BE2C (cell line): Measurements from ENCODE around the gene ZNF341.
A peak's percentile ranks its signal among the peaks of the same experiment; 100 is the strongest.
"Not testable (repeated sequence)": the region's sequence is repeated elsewhere in the genome, so short reads cannot be mapped to it uniquely, and the experiment has no call there.

Source experiments
- DNase-seq: peaks from one replicate; pipeline ENCODE4 v3.0.0-alpha.2; 2020
- H3K27me3 ChIP-seq: fragments of 250-450 bp; sonication (Bioruptor Pico); 2 replicates; pipeline ENCODE4 v1.5.1; 2020; ENCODE audit warnings: mild to moderate bottlenecking
- H3K36me3 ChIP-seq: fragments of 250-450 bp; sonication (Bioruptor Pico); 2 replicates; pipeline ENCODE4 v1.5.1; 2020; ENCODE audit warnings: mild to moderate bottlenecking
- H3K4me1 ChIP-seq: fragments of 250-450 bp; sonication (Bioruptor Pico); 2 replicates; pipeline ENCODE4 v1.5.1; 2020
- H3K4me3 ChIP-seq: 2 replicates; pipeline ENCODE4 v1.5.1; 2011; ENCODE audit warnings: low read depth, low read length
- H3K9me3 ChIP-seq: fragments of 250-450 bp; sonication (Bioruptor Pico); 2 replicates; pipeline ENCODE4 v1.5.1; 2020
- TF ChIP-seq, protein P1 (sequence below): IDR thresholded peaks from 2 replicates; pipeline ENCODE4 v1.5.1; 2012; ENCODE audit warnings: mild to moderate bottlenecking, low read depth, low read length

Gene ZNF341

DNA sequence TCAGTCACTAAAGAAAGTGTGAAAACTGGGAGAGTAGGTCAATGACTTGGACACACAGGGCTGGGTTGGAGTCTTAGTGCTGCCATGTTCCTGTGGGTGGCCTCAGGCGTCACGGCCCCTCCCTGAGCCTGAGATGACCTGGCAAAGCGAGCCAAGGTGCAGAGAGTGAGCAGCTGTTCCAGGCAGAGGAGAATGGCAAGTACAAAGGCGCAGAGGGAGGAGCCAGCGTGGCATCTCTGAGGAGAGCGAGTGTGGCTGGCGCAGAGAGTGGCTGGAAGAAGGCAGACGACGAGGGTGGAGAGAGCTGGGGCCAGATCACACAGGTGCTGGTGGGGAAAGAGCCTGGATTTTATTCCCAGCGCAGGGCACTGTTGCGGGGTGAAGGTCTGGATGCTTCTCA, 58.8 kb downstream of the ZNF341 start:
- H3K4me3 ChIP-seq, result no peak overlapping the region
- H3K4me1 ChIP-seq, result peaks cover 7% of the 10 kb centered on the region; the same call in 1 of the 2 replicates
- H3K9me3 ChIP-seq, result no peaks in the 10 kb centered on the region
- H3K27me3 ChIP-seq, result no peaks in the 10 kb centered on the region
- TF ChIP-seq, protein P1, sequence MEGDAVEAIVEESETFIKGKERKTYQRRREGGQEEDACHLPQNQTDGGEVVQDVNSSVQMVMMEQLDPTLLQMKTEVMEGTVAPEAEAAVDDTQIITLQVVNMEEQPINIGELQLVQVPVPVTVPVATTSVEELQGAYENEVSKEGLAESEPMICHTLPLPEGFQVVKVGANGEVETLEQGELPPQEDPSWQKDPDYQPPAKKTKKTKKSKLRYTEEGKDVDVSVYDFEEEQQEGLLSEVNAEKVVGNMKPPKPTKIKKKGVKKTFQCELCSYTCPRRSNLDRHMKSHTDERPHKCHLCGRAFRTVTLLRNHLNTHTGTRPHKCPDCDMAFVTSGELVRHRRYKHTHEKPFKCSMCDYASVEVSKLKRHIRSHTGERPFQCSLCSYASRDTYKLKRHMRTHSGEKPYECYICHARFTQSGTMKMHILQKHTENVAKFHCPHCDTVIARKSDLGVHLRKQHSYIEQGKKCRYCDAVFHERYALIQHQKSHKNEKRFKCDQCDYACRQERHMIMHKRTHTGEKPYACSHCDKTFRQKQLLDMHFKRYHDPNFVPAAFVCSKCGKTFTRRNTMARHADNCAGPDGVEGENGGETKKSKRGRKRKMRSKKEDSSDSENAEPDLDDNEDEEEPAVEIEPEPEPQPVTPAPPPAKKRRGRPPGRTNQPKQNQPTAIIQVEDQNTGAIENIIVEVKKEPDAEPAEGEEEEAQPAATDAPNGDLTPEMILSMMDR, result no peak
- no peak for DNase-seq
- no peaks in the 10 kb centered on the region for H3K36me3 ChIP-seq

DNA sequence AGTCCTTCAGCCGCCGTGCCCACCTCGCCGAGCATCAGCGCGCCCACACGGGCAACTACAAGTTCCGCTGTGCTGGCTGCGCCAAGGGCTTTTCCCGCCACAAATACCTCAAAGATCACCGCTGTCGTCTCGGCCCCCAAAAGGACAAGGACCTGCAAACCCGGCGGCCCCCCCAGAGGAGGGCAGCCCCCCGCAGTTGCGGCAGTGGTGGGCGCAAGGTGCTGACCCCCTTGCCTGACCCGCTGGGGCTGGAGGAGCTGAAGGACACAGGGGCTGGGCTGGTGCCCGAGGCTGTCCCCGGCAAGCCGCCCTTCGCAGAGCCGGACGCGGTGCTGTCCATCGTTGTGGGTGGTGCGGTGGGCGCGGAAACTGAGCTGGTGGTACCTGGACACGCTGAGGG, 59.2 kb downstream of the ZNF341 start:
- H3K4me3 ChIP-seq, result no peak overlapping the region
- H3K9me3 ChIP-seq, result no peaks in the 10 kb centered on the region
- H3K4me1 ChIP-seq, result peaks cover 7% of the 10 kb centered on the region; the same call in 1 of the 2 replicates
- no peaks in the 10 kb centered on the region for H3K36me3 ChIP-seq
- TF ChIP-seq, protein P1, result no peak
- no peaks in the 10 kb centered on the region for H3K27me3 ChIP-seq
- DNase-seq, result no peak

DNA sequence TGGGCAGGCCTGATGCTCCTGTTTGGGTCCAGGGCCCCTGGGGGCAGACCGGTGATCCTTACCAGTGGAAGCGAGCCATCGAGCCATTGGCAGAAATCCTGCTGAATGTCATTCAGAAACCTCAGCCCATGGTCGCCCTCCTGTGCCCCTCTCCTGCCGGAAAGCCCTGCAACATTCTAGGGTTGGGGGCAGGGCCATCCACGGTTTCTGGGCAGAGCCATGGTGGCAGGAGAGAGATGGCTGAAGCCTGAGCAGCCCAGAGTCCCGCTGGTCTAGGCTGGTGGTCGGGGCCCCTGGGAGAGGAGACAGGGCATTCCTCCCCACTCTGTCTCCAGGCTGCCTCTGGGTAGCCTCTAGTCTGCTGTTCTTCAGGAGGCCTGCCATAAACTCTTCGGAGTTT, 59.7 kb downstream of the ZNF341 start:
- DNase-seq, result no peak
- Histone ChIP-seq H3K27me3 (no peaks in the 10 kb centered on the region), H3K36me3 (no peaks in the 10 kb centered on the region), H3K4me3 (no peak overlapping the region), H3K4me1 (peaks cover 7% of the 10 kb centered on the region; the same call in 1 of the 2 replicates), H3K9me3 (no peaks in the 10 kb centered on the region)
- TF ChIP-seq, protein P1, result no peak

DNA sequence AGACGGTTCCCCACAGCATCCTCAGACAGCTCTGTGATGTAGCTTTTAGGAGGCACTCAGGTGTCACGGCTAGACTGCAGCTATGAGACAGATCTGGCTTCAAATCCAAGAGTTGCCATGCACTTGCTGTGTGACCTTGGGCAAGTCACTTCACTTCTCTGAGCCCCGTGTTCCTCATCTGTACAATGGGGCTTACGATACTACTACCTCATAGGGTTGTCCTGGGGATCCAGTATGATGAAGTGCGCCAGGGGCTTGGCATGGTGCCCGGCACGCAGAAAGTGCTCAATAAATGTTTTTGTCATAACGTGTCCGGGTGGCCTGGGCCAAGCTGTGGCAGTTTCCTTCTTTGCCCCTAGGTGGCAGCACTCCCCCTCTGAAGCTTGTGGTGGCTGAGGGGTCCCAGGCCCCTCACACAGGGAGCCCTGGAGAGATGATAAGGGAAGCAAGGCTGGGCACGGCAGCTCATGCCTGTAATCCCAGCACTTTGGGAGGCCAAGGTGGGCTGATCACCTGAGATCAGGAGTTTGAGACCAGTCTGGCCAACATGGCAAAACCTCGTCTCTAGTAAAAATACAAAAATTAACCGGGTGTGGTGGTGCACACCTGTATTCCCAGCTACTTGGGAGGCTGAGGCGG, 60.3 kb downstream of the ZNF341 start:
- H3K4me1 ChIP-seq, result peaks cover 7% of the 10 kb centered on the region; the same call in 1 of the 2 replicates
- H3K27me3 ChIP-seq, result no peaks in the 10 kb centered on the region
- H3K9me3 ChIP-seq, result no peaks in the 10 kb centered on the region
- H3K36me3 ChIP-seq, result no peaks in the 10 kb centered on the region
- TF ChIP-seq, protein P1, result peak; percentile 76
- no peak overlapping the region for H3K4me3 ChIP-seq
- DNase-seq, result peak; percentile 53

DNA sequence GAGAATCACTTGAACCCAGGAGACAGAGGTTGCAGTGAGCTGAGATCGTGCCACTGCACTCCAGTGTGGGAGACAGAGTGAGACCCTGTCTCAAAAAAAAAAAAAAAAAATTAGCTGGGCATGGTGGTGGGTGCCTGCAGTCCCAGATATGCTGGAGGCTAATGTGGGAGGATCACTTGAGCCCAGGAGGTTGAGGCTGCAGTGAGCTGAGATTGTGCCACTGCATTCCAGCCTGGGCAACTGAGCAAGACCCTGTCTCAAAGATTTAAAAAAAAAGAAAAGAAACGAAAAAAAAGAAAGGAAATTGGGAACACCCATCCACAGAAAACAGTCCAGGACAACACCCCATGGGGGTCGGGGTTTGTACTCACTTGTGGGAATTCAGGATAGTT, 60.8 kb downstream of the ZNF341 start:
- not testable (repeated sequence) for H3K27me3 ChIP-seq, H3K4me3 ChIP-seq, H3K36me3 ChIP-seq, H3K4me1 ChIP-seq, DNase-seq, H3K9me3 ChIP-seq

DNA sequence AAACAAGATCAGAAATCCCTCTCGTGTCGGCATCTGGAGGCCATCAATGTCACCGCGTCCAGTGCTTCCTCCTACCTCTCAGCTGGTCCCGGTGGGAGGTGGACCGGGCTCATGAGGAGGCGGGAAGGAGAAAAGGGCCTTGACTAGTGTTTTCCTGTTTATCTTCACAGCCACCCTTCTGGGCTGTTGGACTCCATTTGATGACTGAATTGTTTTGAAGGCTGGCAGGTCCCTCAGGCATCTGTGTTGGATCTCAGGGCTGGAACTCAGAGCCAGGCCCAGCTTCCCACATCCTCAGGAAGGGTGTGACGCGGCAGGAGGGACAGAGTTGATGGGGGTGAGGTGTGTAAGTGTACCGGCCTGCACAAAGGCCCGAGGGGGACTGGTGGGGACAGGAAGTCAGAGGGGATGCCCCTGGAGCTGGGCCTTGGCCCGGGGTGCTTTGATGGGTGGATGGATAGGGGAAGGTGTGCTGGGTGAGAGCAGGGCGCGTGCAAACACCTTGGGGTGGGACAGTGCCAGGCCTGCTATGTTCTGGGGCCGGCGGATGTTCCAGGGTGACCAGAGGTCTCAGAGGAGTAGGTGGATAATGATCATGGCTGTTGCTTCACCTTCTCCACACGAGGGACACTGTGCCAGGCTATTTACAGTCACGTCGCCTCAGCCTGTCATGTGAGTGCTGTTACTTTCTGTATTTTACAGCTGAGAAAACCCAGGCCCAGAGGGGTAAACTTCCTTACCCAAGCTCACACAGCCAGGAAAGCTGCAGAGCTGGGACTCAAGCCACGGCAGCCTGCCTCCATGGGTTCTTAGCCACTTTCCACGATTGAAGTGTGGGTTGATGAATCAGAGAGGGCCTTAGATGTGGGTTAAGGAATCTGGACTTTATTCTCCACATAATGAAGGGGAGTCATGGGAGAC, 61.5 kb downstream of the ZNF341 start:
- TF ChIP-seq, protein P1, result no peak
- Histone ChIP-seq H3K9me3 (no peaks in the 10 kb centered on the region), H3K27me3 (no peaks in the 10 kb centered on the region), H3K4me1 (peaks cover 7% of the 10 kb centered on the region; the same call in 1 of the 2 replicates), H3K36me3 (no peaks in the 10 kb centered on the region), H3K4me3 (no peak overlapping the region)
- DNase-seq, result no peak
